ENCODE results near the gene FZD7.

FZD7 gene

GRCh38 chr2:202069170-202070067, 35.8 kb downstream of the FZD7 start:
- no peak for DNase-seq

GRCh38 chr2:202071107-202071506, 37.5 kb downstream of the FZD7 start:
- DNase-seq = no peak

- DNase-seq = no peak
Measured at GRCh38 chr2:202072226-202072625, 38.6 kb downstream of the FZD7 start.

GRCh38 chr2:202072737-202073401, 39.2 kb downstream of the FZD7 start, which contains the start of gene KIAA2012:
Gene KIAA2012, plus strand, starts transcription at chr2:202073255. Its CDS starts 373 bp downstream, at chr2:202073628.
- no peak for DNase-seq

- DNase-seq = no peak
Measured at GRCh38 chr2:202074324-202074723, 40.7 kb downstream of the FZD7 start.

- no peak for DNase-seq
Measured at GRCh38 chr2:202079310-202079709, 45.7 kb downstream of the FZD7 start.

GRCh38 chr2:202084265-202084664, 50.6 kb downstream of the FZD7 start:
- no peak for DNase-seq
